ENCODE results near the gene SP140L.
"Not testable (repeated sequence)": the region's sequence is repeated elsewhere in the genome, so short reads cannot be mapped to it uniquely, and the experiment has no call there.

The SP140L gene

DNA sequence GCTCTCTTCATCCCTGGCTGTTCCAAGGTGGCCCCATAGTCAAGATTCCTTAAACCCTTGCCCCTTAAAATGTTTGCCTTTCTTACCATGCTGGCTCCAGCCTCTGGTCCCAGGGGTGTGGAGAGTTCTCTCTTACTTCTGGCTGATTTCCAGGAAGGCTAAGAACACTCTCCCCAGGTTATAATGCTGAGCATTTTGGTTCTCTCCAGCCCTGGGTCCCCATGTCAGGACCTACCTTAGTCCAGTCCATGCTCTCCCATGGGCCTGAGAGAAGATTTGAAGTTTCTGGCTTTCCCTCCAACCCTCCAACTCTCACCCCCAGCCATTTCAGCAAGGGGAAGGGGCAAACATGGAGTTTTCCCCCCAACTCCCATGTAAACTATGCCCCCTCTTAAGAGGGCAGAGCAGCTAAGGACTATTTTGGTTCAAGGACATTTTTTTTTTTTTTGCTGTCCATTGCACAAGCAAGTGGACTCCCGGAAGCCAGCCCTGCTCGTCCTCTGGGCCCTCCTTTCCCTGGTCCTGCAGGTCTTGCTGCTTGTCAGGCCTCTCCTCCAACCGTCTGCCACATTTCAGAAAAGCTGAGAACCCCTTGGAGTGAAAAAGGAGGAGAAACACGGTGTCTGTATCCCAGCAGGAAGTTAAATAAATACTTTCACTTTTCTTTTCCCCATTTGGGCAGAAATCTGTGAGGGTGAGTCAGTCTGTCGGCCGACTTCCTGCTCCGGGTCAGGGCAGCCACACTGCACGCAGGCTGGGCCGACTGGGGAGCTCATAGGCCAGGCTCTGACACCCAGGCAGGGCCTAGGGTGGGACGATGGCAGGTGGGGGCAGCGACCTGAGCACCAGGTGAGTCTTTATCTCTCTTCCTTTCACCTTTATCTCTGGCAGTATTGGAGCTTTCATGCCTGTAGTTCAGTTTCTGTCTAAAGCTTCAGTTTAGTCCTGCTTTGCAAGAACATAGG is at the start of gene SP140L:
Gene SP140L (plus strand): TSS at position 741 of the 965 bp plus-strand sequence. CDS start 77 bp downstream, at position 818.
- peak; percentile 60 to 74 (median 70) for DNase-seq (ENCODE audit: low read depth in 2 of 3, low spot score in 1 of 3)

DNA sequence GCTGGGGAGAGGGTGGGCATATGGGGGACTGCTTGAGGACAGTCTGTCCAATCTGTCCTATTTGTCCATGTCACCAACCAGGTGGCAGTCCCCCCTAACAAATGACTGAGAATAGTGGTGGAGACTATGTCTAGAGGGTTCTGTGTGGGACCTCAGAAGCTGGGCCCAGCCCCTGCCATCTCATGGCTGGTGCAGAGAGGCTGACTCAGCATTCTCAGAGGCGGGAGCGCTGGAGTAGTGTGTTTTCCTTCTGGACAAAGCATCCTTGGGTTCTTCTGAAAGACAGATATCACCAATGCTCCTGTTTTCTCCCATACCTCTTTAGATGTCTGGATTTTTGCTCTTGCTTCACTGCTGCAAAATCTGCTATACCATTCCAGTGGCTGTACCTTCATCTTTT is 44.1 kb upstream of the SP140L start:
- DNase-seq (ENCODE audit: low read depth in 2 of 3, low spot score in 1 of 3) = no peak

DNA sequence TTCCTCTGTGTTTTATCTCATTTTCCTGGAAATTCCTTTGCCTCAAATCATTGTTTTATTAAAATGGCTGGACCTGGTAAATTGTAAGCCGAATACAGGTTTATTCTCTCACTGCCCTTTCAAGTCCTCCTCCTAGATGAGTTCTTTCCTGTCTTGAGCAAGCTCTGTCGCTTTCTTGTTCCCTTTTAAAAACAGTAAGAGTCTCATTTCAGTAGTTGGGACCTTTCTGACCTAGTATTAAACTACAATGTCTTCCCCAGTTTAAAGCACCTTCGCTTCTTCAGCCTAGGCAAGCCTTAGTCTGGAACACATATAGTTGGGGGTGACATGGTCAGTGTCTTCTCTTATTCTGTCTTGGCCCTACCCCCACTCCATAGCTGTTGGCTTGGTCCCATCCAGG is 40.9 kb upstream of the SP140L start:
- DNase-seq (ENCODE audit: low read depth in 2 of 3, low spot score in 1 of 3) = no peak

DNA sequence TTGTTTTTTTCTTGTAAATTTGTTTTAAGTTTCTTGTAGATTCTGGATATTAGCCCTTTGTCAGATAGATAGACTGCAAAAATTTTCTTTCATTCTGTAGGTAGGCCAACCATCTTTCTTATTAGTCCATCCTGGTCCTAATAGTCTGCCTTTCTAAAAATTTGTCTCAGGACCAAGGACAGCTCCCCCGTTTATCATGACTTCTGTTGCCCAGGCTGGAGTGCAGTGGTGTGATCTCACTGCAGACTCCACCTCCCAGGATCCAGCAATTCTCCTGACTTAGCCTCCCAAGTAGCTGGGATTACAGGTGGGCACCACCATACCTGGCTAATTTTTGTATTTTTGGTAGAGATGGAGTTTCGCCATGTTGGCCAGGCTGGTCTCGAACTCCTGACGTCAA is 37.7 kb upstream of the SP140L start:
- not testable (repeated sequence) for DNase-seq (ENCODE audit: low read depth in 2 of 3, low spot score in 1 of 3)

DNA sequence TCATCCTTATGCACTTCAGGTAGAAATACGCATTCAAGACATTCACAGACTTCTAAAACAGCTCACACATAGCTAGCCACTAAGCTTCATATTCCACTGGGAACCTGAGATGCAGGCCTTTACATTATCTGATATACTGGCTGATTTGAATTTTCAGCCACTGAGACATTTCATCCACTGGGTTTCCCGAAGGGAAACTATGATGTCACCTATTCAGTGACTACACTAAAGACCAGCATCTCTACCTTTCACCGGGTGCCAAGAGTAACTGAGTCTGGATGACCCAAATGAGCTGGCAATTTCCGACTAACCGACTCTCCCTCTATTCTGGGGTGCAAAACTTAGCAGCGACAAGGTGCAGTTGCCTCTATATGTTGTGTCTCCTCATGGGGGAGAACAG is 31.8 kb upstream of the SP140L start:
- DNase-seq (ENCODE audit: low read depth in 2 of 3, low spot score in 1 of 3) = no peak

DNA sequence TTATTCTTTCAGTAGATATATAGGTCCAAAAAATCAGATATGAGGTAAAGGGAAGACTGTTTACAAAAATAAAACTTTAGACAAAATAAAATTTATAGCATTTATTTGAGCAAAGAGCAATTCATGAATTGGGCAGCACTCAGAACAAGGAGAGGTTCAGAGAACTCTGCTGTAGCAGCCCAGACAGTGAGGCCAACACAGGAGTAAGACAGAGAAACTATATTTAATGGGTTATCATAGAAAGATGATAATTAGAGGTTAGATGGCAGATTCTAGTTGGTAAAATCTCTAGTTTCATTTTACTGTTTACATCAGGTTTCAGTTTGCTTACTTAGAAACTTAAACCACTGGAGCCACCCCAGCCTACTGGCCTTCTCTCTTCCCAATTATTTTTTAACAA is 30.1 kb upstream of the SP140L start:
- no peak for DNase-seq (ENCODE audit: low read depth in 2 of 3, low spot score in 1 of 3)

DNA sequence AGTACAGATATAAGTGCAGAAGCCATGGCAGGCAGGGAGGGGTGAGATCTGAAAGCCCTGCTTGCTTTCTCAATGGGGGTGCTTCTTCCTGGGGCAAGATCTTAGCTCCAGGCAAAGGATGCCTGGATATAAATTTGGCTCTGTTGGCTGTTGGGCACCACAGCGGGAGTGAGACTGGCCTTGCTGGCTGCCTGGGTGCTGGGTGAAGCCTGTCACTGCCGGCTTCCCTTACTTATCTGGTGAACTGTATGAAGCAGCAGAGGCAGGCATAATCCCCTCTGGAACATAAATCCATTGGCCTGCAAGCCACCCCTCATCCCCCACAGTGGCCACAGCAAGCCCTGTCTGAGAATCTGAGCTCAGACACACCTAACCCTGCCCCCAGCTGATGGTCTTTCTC is 27.4 kb upstream of the SP140L start:
- DNase-seq (ENCODE audit: low read depth in 2 of 3, low spot score in 1 of 3) = no peak

DNA sequence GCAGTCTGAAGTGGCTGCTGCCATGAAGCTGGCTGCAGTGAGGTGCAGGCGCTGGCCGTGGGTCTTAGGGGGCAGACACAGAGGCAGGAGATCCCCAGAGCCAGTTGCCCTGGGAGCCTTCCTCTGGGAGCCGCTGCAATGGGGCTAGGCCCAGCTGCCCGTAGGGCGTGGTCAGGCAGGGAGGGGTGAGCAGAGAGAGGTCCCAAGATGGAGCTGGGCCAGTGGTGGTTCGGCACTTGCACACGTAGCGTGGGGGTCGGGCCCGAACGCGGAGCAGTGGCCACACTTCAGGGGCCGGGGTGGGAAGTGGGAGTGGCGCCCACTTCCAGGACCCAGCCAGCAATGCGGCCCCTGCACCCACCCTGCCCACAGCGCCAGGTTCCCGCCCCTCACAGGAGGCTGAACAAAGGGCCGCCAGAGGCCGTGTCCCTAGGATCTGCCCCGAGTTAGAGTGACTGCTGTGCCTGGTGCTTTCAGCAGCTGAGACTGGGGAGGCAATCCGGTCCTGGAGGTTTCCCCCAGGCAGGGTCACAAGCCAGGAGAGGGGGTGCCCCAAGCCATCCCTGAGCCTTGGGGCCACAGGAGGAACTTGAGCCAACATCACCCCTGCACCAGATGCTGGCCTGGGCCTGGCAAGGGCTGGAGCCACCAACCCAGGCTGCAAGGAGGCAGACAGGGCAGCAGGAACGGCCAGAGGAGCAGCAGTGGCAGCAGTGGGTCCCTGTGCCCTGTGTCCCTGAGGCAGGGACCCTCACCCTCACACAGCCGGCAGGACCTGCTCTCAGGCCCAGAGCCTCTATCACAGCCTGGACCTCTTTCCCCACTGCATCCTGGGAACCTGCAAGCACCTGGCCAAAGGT is 21.3 kb upstream of the SP140L start:
- DNase-seq (ENCODE audit: low read depth in 2 of 3, low spot score in 1 of 3) = no peak

DNA sequence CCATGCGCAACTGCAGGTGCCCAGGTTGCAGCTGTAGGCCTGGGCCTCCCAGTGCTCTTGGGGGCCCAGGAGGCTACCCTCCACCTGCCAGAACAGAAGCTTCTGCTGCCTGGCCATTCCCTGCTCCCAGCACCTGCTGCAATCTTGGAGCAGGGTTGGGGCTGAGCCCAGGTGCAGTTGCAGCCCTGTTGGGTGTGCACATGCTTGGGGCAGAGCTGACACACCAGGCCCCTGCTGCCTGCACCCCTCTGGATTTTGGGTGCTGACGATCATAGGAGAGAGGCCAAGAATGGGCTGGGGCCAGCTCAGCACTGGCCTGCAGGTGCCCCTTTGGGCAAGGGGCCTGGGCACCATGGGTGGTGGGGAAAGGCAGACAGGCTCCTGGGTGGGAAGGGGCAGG is 20.5 kb upstream of the SP140L start:
- no peak for DNase-seq (ENCODE audit: low read depth in 2 of 3, low spot score in 1 of 3)

DNA sequence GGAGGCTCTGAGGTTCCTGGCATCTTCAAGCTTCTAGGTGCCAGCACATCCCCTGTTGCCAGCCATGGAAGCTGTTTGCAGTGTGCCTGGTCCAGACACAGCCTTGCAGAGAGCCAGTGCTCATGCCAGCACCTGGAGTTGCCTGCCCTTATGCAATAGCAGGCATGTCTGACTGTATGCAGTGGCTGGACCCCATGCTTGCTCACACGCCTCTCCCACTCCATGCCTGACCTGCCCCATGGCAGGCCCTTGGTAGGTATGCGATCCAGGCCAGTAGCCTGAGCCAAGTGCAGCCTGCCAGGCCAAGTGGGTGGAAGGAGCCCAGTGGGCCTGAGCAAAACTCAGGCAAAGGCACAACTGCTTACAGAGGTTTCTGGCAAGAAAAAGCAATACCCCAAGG is 19.5 kb upstream of the SP140L start:
- DNase-seq (ENCODE audit: low read depth in 2 of 3, low spot score in 1 of 3) = no peak

DNA sequence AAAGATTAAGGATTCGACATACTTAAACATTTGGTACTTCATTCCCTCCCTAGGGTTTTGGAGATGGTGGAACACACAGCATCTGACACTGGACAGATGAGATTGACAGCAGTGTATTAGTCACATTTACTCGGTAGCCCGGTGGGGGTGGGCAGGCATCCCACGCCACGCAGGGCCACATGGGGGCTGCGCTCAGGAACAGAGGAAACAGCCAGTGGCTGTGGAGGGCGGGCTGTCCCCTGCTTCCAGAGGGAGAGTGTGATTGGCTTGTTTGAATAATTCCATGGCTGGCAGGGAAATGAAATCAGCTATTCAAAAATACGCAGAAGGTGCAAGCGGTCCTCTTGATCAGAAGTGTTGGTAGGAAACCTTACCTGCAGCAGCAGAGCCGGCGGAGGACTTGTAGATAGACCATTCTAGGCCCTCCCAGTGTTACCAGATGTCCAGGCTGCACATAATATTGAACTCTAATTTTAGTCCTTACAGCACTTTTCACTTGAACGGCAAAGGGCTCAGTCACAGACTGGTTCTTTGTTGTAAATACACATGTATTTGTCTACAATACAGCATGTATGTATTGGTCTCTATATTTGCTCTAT is 18.5 kb upstream of the SP140L start:
- DNase-seq (ENCODE audit: low read depth in 2 of 3, low spot score in 1 of 3) = no peak

DNA sequence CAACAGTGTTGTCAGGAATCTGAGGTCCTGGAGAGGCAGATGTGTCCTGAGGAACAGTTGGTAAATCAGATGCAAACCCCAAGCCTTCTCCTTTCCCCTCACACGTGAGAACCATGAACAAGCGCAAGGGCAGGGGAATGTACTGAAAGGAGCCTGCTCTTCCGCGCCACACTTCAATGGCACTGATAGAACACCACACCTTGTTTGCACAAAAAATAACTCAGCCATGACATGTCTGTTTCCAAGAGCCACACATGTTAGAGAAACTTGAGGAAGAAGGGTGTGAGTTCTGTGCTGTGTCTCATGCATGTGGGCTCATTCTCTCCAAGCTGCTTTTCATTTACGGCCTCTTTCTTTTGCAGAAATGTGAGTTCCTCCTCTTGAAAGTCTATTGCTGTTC is 16.2 kb upstream of the SP140L start:
- DNase-seq (ENCODE audit: low read depth in 2 of 3, low spot score in 1 of 3) = not testable (repeated sequence)

DNA sequence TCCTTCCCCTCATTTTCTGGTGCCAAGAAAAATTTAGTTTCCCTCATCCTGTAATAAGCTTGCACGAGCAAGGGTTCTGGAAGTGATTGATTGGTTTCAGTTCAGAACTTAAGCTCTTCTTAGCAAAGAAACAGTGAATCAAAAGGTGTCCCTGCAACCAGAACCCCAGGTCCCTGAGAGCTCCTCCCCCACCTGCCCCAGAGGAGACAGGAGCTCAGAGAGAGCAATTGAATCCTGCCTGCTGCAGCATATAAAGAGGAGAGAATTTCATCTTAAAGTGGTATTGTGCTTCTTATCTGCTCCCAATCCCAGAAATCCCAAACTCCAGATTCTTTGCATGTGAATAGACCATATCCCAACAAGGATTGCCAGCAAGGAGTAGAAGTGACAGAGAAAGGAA is 15.4 kb upstream of the SP140L start:
- not testable (repeated sequence) for DNase-seq (ENCODE audit: low read depth in 2 of 3, low spot score in 1 of 3)

DNA sequence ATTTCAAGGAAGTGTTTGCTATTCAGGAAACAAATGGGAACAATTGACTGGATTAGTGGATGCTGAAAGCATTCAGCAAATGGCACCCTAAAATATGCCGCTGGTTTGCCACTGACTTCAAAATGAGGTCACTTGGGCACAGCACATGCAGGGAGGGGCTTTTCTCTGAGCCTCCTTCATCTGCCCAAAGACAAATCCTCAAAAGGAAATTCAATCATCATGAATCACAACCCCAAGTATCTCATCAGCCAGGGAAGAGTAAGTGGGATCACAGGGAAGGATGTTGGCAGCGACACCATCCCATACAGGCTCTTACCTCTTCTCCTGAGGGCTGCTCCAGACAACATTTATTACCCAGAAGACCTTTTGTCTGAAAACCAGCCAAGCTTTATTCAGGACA is 14.4 kb upstream of the SP140L start:
- DNase-seq (ENCODE audit: low read depth in 2 of 3, low spot score in 1 of 3) = no peak

DNA sequence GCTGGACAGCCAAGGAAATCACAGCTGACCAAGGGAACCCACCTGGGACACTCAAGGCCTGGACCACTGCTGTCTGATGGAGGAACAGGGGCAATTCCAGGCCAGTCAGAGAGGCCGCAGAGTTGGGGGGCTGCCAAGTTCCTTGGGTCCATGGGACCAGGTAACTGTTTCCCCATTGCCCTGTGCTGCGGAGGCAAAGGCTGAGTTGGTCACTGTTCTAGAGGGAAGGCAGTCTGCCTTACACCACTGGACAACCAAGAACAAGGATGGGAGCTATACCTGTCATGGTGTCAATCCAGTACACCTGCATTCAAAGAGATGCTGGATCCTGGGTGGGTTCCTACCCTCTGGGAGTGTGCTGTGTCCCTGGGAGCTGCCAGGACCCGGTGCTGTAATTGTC is 9.6 kb upstream of the SP140L start:
- DNase-seq (ENCODE audit: low read depth in 2 of 3, low spot score in 1 of 3) = no peak

DNA sequence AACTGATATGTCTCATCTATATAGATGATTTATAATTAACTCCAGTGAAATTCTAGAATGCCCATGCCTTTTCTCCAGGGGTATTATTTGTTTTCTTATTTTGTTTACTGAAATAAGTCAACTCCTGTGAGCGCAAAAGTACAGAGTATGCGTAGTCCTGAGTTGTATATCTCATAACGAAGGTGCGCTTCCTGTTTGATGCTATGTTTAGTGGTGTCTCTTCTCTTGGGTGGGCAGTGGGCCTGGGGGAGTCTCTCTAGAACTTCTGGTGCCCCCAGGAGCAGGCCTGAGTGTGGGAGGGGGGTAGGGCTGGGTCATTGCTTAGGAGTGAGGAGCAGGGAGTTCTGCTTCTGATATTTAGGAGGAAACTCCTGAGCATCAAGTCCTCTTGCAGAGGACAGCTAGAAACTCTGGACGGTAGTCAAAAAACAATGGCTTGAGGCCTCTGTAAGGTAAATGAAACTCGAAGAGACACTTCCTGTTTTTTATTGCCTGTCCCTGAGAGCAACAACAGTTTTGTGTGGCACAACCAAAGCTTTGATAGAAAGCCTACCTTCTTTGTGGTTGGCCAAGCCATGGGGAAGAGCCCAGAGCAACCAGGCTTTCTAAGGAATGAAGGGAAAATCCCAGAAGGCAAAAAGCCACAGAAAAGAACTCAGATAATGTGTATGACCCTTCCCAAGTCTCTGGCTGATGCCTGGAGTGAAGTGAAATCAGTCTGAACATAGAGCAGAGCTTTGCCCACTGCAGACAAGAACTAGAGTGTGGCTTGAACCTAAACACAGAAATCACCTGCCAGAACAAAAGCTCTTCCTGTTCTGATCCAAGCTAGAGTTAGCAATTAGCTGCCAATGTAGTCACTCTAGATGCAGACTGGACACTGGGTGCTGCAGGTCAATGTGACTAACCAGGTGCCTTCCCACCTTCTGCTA is 8.5 kb upstream of the SP140L start:
- DNase-seq (ENCODE audit: low read depth in 2 of 3, low spot score in 1 of 3) = no peak

DNA sequence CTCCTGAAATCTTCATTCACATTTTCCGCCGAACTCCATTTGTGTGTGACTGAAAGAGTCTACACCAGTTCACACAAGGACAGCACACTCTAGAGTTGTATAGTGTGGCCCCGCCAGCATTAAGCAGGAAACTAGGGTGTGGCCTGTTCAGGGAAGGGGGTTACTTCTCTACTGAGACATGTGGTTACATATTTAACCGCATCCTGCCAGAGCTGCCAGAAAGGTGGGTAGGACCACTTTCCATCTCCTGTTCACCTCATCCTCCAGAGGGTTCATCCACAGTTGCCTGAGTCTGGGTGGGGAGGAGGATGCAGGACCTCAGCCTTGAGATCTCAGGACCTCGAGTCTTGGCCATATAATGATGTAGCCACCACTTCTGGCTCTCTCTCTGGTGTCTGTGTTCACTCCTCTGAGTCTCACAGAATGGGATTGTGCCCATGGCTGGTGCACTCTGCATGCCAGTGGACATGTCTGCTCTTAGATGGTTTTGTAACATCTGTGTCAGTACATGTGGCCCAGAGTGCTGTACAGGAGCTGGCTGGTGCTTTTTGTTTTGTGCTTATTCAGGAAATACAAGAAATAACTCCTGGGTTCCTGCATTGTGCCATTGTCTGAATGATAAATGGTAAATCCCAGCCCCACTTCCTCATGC is 7.7 kb upstream of the SP140L start:
- peak; percentile 49 to 59 (median 58) for DNase-seq (ENCODE audit: low read depth in 2 of 3, low spot score in 1 of 3)

DNA sequence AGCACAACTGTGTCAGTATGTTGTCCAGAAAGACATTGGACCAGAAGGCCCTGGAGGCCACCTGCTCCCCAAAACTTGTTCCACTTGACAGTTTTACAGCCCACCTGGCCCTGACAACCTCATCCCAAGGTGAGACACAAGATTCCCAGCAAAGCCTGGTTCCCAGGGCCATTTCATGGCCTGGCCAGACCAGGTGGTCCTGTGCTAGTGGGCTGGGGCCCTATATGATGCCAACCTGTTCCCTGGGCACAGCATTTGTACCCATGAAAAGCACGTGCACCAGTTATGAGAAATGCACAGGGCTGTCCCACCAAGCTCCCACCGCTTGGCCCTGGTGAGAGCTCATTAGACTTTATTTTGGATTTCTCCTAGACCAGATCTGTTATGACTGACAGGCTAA is 6.0 kb upstream of the SP140L start:
- no peak for DNase-seq (ENCODE audit: low read depth in 2 of 3, low spot score in 1 of 3)

DNA sequence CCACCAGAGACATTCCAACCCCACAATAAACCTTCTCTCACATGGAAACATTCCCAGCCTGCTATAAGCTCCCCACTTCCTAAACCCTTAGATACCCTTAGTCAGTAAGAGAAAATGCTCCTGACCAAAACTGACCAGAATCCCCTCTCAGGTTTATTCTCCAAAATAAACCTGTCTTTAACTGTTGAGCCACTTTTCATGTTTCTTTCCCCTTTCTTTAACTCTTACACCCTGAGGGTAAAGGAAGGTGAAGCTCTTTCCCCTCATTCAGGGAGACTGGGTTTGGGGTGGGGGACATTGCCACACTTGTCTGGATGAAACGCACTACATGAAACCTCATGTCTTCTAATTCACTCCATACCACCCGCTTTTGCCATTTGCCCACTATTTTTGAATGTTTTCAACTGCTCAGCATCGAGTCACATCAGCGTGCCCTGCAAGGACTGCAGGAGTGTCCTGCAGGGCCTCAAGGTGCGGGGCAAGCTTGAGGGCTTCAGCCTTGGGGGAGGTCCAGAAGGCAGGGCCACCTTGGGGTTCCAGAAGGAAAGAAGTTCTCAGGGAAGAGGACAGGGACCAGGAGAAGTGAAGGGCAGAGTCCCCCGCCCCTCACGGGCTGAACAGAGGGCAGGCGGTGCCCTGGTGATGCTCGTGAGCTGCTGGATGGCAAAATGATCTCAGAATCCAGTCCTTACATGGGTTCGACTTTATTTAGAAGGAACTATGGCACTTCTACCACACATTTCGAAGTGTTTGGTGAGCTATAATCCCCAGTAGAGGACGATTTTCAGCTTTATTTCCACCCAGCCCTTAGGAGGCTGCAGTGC is 4.2 kb upstream of the SP140L start:
- DNase-seq (ENCODE audit: low read depth in 2 of 3, low spot score in 1 of 3) = no peak

Measured in stimulated activated CD4-positive, alpha-beta T cell treated with anti-CD3 and anti-CD28 coated beads, Interleukin-12 subunit alpha, Interleukin-12 subunit beta, amount 100 ng/mL, for 48 hours (primary cell).